SHP77 (cell line): Measurements from ENCODE around the gene IQCM.
"Not testable (repeated sequence)": the region's sequence is repeated elsewhere in the genome, so short reads cannot be mapped to it uniquely, and the experiment has no call there.

Source experiments
- DNase-seq, 2 experiments: peaks; one replicate each; lab custom pipeline; 2025; lab: John Stamatoyannopoulos, UW

Gene IQCM

DNA sequence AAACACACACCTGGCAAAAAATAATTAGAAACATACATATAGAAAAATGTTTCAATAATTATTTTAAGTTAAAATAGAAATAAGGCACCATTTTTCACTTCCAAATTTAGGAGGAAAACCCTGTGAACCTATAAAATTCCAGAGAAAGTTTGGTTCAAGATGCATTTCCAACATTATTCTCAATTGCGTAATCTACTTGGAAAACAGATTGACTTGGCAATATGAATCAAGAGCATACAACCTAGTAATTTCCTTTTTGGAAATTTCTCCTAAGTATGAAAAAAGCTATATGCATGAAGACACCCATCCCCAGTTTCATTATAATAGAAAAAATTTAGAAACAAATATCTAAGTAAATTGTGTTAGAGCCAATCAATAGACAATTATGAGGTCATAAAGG is 242.9 kb downstream of the IQCM start:
- no peak for DNase-seq

DNA sequence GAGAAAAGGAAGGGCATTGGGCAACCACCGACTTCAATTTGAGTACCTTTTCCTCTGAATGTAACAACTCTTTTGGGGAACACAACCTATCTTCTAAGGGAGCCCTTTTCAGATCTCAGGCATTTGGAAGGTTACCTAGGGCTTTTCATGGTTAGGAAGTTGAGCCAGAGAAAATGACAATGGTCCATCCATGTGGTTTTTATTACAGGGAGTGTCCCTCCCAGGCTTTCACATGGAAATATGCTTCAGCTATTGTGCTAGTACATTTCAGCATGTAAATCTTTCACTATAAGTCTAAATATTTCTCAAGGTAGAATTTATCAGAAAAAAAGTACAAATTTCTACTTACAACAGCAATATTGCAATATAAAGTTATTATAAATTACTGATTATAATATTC is 259.8 kb downstream of the IQCM start:
- no peak for DNase-seq

DNA sequence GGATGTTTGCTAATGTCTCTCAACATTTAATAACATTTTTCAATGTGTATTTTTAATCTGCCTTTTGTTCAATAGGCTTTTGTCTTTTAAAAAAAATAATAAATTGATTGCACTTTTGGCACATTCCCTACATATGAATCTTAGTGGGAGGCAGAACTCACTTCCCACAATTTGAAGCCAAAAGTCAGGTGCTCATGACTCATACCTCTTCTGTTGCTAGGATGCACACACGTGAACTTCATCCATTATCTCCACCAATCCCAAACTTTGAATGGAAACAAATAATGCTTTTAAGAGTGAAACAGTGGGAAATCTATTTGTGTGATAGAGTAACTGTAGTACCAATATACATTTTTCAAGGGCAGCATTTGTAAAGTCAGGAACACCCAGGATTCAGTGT is 260.5 kb downstream of the IQCM start:
- DNase-seq, result no peak

DNA sequence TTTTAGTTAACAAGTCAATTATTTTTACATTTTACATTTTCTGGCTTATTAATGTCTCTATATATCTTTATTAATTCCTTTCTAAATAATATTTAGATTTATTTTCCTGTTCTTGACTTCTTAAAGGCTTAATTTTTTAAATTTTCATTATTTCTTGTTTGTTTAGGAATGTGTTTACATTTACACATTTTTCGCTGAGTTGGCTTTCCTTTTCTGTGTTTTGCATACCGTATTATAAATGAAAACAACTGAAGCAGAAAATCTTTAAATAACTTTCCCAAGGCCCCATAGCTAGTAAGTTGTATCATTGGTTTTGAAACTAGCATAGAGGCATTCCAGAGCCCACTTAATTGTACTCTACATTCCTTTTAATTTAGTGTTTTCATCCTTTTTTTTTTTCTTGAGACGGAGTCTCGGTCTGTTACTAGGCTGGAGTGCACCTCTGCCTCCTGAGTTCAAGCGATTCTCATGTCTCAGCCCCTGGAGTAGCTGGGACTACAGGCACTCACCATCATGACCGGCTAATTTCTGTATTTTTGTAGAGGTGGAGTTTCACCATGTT is 261.6 kb downstream of the IQCM start:
- DNase-seq, result no peak

DNA sequence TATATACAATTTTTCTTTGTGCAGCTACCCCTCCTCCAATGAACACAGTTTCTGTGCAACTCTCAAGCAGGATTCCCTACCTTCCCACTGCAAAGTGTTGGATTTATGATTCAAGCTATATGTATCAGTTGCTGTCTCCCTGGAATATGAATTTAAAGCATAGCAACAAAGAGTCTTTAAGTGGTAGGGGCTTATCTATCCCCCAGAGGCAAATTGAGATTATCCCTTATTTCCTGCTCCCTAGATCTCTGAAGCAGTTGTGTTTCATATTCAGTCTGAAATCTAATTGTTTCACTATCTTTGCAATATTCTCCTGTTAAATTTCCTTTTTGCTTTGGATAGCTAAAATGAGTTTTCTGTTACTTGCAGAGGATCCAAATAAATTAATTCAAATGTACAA is 263.0 kb downstream of the IQCM start:
- no peak for DNase-seq

DNA sequence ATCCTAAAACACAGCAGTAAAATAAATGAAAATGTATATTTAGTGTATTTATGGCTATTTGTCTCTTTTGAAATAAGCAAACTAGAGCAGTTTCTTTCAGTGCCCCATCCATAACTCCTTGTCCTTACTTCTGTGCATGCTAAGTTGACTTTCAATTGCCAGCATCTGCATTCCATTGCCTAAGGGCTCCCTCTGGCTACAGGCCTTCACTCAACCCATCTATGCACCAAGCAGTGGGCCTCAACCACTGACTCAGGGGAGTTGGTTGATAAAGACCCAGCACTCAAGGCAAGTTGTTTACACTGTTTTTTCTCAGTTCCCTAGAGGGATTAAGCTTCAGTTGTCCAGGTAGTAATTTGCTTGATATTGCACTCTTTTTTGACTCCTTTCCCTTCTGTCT is 265.7 kb downstream of the IQCM start:
- no peak for DNase-seq

DNA sequence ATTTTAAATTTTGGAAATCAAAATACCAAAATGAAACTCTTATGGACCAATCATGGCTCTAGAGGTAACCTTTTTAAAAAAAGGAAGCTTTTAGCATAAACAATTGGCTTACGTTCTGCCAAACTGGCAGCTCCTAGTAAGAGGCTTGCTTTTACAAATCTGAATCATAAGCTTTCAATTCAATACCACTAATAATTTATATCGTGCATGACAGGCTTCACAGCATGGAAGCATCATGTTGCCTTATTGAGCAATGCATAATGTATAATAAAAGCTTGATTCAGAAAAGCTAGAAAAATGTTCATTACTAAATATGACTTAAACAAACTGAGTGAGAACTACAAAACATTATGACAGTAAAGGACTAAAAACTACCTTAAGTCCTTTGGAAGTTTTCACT is 280.9 kb downstream of the IQCM start:
- DNase-seq, result no peak

DNA sequence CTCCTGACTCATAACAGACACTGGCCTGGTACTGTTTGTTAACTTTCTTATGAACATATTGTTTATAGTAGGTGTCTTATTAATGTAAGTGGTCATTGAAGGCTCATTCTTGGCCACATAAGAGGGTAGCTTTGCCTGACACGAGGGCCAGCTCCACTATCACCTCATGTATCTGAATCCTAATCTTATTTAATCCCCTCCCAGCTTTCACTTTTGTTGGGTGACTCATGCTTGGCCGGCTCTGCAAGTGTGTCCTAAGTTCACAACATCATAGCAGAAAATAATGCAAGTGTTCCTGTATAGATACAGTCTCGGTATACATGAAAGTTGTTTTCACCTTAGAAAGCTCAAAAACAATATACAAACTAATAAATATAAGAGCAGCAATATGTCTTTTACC is 283.8 kb downstream of the IQCM start:
- no peak for DNase-seq

DNA sequence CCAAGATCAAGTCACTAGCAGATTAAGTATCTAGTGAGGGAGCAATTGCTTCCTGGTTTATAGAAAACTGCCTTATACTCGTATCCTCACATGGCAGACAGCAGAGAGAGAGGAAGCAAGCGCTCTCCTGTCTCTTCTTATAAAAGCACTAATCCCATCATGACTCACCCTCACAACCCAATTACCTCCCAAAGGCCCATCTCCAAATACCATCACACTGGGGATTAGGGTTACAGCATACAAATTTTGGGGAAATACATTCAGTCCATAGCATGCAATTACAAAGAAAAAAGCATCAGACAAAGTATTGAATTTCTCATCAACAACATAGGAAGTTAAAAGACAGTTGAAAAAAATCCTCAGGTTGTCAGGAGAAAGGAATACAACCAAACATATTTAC is 292.6 kb downstream of the IQCM start:
- DNase-seq, result no peak

DNA sequence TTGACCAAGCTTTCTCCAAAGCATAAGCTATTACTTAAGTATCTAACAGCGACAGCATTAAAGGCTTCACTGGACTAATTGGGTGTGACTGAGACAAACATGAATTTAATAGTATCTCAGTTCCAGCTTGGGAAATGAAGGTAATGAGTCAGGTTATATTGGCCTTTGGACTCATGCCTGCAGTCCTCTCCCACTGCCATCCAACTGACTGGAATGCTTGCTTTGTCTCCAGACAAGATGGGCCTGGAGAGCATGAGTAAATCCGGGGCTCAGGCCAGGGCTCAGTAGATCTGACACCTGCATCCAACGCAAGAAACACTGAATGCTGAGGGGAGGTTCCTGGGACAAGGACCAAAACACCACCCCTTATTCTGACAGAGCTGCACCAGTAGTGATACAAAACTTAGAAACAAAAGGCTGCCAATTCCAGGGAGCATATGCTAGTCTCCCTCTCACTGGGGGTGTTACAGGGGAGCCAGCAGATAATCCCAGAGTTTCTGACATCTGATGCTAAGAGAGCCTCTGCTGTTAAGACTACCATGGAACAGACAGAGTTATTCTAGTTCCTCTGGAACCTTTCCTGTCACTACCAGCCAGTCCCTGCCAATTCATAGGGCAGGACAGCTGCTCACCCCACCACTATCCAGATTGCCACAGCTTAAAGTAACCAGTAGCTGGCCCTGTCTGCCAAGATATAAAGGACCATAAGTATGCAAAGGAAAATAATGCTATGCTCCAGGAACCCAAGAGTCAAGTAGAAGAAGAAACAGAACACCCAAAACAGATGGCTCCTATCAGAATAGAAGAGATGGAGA is 293.8 kb downstream of the IQCM start:
- no peak for DNase-seq

DNA sequence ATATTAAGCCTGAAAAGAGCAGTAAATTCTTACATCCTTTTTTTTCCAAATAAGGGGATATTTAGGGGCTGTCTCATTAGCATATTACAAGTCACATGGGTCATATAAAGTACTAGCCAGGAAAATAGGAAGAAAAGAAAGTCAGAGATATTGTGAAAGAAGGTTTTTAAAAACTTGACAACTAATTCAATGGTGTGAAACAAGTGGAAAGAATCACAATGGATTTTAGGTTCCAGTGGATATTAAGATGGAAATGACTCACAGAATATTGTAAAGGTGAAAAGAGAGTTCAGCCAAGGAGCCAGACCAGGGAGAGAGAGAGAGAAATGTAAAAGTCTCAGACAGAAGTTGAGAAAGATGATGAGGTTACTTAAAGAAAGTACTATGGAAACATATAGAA is 297.2 kb downstream of the IQCM start:
- DNase-seq, result no peak

DNA sequence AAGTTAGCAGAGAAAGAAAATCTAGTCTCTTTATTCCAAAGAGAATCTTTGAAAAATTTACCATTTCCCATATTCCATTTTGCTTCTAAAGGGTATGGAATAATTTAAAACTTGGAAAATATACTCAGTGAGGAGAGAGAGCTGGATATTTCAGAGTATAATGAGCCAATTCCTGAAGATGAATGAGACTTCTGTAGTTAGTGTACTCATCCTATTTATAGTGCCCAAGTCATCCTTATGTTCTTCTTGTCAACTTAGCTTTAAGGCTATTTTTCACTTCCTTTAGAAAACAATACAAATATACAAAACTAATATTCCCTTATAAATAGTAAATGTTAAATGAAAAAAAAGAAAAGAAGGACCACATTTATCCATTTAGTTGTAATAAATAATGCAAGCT is 302.6 kb downstream of the IQCM start:
- DNase-seq, result no peak

DNA sequence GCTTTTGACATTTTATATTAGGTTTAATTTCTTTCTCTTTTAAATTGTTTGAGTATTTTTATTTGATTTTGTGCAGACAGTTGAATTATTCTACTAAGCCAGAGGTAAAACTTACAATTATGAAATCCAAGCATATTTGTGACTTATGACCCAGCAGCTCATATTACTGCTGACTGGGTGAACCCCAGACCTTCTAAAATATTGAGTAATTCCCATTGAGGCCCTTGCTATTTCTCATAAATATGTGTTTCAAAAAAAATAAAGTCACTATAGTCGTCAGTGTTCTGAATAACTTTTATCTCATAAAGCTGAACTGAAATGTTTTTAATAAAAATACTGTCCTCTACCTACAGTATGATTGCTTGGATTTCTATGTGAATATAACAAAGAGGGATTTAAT is 303.1 kb downstream of the IQCM start:
- DNase-seq, result no peak

DNA sequence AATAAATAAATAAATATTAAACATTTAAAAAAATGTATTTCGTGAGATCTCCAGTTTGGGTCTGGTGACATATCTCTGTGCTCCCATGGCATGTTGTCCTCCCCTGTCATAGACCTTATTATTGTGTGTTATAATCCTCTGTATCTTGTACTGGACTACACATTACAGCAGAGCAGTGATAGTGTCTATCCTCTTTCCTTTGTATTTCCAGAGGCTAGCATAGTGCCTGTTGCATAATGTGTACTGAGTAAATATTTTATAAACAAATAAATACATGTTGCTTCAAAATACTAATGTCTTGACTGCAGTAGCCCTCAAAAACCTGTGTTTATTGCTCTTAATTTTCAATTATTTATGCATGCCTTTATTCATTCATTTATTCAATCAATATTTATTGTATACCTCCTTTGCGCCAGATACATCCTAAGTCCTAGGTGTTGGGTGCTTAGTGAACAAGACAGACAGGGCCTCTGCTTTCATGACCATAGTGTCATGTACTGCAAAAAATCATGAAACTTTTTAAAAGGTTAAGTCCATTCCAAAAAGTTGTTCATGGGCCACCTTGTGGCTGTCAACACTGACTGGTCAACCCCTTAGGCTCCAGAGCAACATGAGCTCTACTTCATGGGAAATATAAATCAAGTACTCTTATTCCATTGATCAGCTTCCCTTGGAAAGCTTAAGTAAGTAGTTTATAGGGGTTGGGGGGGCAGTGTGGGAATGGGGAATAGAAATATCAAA is 303.9 kb downstream of the IQCM start:
- DNase-seq, result no peak

DNA sequence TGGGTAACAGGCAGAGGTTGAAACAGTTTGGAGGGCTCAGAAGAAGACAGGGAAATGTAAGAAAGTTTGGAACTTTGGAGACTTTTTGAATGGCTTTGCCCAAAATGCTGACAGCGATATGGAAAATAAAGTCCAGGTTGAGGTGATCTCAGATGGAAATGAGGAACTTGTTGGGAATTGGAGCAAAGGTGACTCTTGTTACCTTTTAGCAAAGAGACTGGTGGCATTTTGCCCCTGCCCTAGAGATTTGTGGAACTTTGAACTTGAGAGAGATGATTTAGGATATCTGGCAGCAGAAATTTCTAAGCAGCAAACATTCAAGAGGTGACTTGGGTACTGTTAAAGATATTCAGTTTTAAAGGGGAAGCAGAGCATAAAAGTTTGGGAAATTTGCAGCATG is 308.3 kb downstream of the IQCM start:
- not testable (repeated sequence) for DNase-seq

DNA sequence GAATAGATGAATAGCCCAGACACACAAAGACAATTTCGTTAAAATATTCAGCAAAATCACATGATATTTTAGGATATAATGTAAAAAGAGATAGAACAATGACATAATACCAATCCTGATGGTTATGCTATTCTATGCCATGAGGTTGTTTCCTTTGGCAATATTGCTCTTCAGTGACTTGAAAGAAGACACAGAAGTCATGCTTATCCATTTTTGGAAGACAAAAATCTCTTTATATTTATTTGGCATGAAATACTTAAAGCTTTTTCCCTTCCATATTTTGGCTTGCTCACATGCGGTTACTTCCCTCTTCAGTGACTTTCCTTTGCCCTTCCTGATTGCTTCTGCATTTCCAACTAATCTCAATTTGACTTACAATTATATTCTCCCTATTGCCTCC is 314.8 kb downstream of the IQCM start:
- DNase-seq, result no peak

DNA sequence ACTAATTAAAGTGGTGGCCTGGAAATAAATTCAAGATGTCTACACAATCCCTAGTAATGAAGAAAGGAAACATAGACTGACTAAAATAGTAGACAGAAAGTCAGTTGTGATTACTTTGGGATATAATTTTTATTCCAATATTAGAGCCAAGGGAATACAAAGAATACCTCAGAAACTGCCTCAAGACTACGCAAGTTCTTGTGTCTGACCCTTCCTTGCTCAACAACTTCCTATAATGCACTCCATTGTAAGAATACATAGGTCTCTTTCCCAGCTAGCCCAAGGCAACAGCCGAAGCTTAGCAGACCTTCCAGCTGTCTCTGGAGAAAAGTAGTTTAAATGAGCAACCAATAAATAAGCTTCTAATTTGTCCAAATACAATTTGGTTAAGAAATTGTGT is 315.9 kb downstream of the IQCM start:
- DNase-seq, result no peak

DNA sequence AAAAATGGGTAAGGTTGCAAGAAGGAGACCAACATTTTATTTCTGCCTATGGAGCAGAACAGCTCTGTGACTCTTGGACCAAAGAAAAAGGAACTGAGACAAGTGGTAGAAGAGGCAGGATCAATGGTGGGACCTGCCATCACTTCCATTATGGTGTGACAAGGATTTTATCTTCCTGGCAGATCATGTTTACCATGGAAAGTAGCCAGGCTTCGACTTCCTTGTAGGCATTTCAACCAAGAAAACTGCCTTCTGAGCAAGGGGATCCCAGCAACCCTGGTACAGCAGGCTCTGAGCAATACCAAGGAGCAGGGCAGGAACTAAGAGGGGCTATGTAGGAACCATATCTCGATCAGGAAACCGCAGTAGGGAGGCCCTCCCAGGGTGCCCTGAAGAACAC is 317.4 kb downstream of the IQCM start:
- DNase-seq, result no peak

DNA sequence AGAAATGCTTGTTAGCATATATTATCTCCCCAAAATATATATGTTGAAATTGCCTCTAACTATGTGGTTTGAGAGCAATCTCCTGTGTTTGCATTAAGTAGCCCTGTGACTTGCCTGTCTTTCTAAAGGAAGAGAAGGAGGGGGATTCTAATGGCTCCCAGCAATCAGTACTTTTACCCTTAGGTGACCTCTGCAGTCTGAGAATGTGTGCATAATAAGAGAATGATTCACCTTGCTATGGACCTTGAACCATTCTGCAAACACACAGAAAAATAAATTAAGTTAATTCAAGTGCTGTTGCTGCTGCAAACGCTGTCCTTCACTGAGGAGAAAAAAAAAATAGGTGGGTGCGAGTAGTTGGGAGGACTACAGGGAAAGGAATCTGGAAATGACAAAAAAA is 322.2 kb downstream of the IQCM start:
- no peak for DNase-seq

DNA sequence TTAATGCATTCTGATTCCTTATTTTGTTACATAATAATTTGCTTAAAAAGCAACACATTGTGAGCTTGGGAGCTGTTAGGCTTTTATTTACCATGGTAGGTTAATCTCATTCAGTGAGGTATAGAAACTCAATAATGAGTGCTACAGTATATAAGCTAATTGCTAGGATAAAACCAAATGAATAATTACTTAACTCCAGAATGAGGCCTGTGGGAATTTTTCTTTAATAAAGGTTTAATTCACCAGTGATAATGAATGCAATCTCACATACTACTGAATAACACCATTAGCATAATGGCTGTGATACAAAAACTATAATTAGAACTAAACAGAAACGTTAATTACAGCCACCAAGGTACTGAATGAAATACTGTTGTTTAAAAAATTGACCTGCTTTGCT is 326.3 kb downstream of the IQCM start:
- DNase-seq, result no peak

DNA sequence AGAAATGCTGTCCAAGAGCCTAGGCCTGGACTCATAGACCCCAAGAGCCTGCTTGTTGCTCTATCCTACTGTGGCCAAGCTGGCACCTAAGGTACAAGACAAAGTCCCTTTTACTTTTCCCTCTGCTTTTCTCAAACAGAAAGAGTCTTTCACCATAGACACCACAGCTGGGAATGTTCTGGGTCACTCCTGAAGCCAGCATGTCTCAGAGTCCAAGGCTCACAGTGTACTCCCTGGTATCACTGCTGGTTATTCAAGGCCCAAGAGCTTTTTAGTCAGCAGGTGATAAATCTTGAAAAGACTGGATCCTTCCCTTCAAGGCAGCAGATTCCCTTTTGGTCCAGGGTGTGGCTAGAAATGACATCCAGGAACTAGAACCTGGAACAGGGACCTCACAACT is 328.8 kb downstream of the IQCM start:
- DNase-seq, result no peak

DNA sequence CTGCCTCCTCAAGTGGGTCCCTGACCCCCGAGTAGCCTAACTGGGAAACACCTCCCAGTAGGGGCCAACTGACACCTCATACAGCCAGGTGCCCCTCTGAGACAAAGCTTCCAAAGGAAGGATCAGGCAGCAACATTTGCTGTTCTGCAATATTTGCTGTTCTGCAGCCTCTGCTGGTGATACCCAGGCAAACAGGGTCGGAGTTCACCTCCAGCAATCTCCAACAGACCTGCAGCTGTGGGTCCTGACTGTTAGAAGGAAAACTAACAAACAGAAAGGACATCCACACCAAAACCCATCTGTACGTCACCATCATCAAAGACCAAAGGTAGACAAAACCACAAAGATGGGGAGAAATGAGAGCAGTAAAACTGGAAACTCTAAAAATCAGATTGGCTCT is 347.0 kb downstream of the IQCM start:
- not testable (repeated sequence) for DNase-seq

DNA sequence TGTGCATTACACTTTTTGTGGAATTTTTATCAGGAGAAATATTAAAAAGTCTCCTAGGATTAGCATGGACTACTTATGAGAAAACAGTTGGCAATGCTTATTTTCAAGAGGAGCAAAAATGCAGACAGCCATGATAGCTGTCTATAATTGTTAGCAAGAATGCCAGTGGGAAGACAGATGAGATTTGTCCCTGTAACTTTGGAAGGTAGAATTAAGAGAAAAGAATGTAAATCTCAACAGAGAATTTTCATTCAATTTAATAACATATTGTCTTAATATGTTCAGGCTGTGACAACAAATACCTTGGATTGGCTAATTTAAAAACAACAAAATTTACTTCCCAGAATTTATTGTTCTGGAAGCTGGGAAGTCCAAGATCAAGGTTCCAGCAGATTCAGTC is 349.2 kb downstream of the IQCM start:
- DNase-seq, result no peak
